HG02943 (cell line): ENCODE measurements around the gene SLC22A12.

Experiments
- ATAC-seq: cut with Tn5 transposase; IDR thresholded peaks from one replicate; pipeline ENCODE4 v1.9.1; 2021; ENCODE audit warnings: mild to moderate bottlenecking, low read depth, moderate library complexity; ENCODE audit not compliant: unreplicated experiment

Gene SLC22A12

GRCh38 chr11:64642871-64643255 lies 51.8 kb downstream of the SLC22A12 start:
- no peak for ATAC-seq

- no peak for ATAC-seq
Observed at GRCh38 chr11:64643256-64643881, 52.3 kb downstream of the SLC22A12 start.

GRCh38 chr11:64643920-64644646 lies 53.1 kb downstream of the SLC22A12 start:
- ATAC-seq = no peak

DNA sequence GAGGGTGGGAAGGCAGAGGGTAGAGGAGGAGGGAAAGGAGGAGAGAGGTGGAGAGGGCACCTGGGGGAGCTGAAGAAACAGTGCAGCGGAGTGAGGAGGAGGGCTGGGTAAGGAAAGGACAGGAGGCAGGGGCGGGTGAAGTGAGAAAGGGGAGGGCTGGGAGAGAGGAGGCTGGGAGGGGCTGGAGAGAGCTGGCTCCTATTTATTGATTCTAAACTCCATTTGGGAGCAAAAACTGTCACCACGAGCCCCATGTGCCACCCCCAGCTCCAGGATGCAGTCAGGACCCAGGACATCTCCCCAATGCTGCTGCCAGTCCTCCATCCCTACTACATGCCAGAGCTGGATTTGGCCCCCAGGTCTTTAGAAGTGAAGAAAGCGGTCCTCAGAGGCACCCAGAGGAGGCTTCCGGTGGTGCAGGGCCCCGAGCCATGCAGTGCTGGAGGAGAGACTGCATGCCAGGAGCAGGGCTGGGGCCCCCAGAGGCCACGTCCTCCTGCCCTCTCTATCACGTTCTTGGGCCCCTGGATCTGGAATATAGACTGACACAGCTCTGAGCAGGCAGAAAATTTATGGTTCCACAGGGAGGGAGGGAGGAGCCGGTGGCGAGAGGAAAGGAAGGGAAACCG lies 53.7 kb downstream of the SLC22A12 start:
- ATAC-seq = no peak

DNA sequence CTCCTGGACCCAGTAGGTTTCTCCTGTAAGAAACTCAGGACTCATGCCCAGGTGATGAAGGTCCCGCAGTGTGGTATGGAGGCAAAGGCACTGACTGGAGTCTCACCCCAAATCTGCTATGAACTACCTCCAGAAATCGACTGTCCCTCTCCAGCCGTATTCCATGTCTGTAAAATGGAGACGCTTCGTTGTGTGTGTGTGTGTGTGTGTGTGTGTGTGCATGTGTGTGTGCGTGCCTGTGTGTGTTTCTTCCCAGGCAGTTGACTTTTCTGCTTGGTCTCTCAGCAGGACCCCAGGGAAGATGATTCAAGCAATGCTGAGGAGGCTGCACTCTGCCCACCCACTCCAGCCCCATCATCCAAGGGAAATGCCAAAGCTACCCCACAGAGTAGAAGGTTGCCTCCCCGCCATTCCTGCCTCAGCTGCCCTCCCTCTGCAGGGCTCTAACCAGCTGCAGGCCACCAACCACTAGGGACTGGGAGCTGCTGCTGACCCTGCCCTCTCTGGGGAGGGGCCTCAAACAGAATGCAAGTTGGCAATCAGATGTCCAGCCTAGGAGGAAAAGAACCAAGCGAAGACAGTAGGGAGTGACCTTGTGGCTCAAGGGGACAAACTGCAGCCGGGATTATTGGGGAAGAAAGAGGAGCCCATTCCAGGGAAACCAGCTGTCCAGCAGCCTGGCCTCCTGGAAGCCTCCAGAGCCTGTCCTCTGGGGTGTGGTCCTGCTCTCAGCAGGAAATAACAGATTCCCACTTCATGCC lies 56.2 kb downstream of the SLC22A12 start:
- ATAC-seq = no peak

GRCh38 chr11:64648551-64648950 lies 57.5 kb downstream of the SLC22A12 start:
- ATAC-seq = no peak

GRCh38 chr11:64649291-64649697 lies 58.3 kb downstream of the SLC22A12 start:
- no peak for ATAC-seq

- no peak for ATAC-seq
Observed at GRCh38 chr11:64650923-64651523, 60.0 kb downstream of the SLC22A12 start.
